ENCODE data around the gene PGAM2.

Gene PGAM2

DNA sequence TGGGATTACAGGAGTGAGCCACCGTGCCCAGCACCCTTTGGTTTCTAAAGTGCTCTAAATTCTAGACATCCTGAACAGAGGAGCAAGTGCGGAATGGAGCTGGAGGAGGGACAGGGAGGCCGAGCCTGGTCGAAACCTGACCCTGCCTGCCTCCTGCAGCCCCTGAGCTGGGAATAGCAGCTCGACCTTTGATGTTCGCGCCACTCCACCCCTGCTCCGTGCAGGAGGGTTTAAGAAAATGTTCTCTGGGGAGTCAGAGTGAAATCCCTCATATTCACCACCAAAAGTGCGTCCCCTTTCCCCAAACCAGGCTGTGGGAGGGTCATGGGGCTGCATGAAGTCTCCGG, 1.8 kb downstream of the PGAM2 start:
- H3K4me3 ChIP-seq (ENCODE audit: low read length): no peak overlapping the region
- no peak for DNase-seq (ENCODE audit: low read depth)
- TF ChIP-seq, protein P1, sequence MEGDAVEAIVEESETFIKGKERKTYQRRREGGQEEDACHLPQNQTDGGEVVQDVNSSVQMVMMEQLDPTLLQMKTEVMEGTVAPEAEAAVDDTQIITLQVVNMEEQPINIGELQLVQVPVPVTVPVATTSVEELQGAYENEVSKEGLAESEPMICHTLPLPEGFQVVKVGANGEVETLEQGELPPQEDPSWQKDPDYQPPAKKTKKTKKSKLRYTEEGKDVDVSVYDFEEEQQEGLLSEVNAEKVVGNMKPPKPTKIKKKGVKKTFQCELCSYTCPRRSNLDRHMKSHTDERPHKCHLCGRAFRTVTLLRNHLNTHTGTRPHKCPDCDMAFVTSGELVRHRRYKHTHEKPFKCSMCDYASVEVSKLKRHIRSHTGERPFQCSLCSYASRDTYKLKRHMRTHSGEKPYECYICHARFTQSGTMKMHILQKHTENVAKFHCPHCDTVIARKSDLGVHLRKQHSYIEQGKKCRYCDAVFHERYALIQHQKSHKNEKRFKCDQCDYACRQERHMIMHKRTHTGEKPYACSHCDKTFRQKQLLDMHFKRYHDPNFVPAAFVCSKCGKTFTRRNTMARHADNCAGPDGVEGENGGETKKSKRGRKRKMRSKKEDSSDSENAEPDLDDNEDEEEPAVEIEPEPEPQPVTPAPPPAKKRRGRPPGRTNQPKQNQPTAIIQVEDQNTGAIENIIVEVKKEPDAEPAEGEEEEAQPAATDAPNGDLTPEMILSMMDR (conservative IDR thresholded peaks at IDR 0.05; ENCODE audit: low read depth, low read length): no peak

DNA sequence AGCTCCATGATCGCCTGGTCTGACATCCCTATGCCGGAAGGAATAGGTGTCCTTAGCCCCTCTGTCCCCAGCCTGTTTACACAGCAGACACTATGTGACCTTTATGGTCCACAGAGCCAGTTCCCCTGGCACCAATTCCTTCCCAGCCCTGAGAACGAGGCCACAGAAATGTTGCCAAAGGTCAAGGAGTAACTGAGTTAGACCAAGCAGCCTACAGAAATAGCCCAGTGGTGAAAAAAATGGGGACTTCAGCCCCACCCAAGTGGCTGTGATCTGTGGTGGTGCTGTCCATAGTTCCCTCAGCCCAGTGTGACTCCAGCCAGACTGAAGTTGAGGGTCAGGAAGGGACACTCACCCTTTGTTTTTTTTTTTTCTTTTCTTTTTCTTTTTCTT, 2.5 kb downstream of the PGAM2 start:
- H3K4me3 ChIP-seq (ENCODE audit: low read length): no peak overlapping the region
- no peak for DNase-seq (ENCODE audit: low read depth)
- TF ChIP-seq, protein P1 (conservative IDR thresholded peaks at IDR 0.05; ENCODE audit: low read depth, low read length): no peak

DNA sequence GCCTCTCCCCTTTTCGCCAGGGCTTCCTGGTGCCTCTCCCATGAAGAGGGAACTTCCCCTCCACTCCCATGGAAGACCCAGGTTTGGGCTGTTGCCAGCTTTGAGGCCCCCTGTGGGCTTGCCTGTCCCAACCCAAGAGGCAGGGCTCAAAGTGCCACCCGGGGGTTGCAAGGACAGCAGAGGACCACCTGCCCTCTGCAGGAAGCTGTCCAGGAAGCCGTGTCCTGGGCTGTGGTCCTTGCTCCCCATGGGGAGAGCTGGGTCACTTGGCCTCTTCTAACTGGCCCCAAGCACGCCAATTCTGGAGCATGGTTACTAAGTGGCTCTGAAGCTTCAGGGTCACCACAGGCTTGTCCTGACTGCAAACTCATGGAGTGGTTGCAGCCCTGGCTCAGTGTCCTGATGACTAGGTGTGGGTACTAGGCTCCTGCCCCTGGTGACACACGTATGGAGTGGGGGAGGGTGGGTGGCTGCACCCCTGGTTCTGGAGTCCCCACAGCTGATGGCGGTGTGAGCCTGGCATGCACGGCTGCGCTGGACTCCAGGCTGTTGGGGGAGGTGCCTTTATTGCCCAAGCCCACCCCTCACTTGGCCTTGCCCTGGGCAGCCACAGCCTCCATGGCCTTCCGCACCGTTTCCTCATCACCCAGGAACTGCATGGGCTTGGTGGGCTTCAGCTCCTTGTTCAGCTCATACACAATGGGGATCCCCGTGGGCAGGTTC, 3.0 kb downstream of the PGAM2 start:
- TF ChIP-seq, protein P1 (conservative IDR thresholded peaks at IDR 0.05; ENCODE audit: low read depth, low read length): no peak
- DNase-seq (ENCODE audit: low read depth): no peak
- no peak overlapping the region for H3K4me3 ChIP-seq (ENCODE audit: low read length)

DNA sequence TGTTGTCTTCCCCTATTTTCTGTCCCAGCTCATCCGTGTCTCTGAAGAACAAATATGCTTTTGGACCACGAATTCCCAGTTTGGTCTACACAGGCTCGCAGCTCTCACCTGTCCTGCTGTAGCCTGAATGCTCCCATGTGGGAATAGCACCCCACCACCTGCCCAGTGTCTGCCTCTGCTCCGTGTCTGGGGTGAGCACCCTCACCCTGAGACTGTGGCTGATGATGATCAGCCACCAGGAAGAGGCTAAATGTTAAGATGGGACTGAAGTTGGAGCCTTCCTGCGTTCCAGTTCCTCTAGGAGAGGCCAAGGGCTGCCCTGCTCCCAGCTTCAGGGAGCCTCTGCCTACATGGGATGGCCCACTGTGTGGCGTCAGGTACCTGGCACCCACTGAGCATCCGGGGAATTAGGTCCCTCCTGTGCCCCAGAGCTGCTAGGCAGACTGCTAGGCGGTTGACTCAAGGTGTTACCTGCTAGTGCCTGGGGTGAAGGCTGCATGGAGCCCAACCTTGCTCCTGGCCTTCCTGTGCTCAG, 3.7 kb downstream of the PGAM2 start:
- TF ChIP-seq, protein P1 (conservative IDR thresholded peaks at IDR 0.05; ENCODE audit: low read depth, low read length): no peak
- no peak for DNase-seq (ENCODE audit: low read depth)
- no peak overlapping the region for H3K4me3 ChIP-seq (ENCODE audit: low read length)

DNA sequence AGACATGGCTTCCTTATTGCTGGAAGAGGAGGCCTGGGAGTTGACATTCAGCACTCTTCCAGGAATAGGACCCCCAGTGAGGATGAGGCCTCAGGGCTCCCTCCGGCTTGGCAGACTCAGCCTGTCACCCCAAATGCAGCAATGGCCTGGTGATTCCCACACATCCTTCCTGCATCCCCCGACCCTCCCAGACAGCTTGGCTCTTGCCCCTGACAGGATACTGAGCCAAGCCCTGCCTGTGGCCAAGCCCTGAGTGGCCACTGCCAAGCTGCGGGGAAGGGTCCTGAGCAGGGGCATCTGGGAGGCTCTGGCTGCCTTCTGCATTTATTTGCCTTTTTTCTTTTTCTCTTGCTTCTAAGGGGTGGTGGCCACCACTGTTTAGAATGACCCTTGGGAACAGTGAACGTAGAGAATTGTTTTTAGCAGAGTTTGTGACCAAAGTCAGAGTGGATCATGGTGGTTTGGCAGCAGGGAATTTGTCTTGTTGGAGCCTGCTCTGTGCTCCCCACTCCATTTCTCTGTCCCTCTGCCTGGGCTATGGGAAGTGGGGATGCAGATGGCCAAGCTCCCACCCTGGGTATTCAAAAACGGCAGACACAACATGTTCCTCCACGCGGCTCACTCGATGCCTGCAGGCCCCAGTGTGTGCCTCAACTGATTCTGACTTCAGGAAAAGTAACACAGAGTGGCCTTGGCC, 4.3 kb downstream of the PGAM2 start:
- DNase-seq (ENCODE audit: low read depth): no peak
- TF ChIP-seq, protein P1 (conservative IDR thresholded peaks at IDR 0.05; ENCODE audit: low read depth, low read length): no peak
- H3K4me3 ChIP-seq (ENCODE audit: low read length): no peak overlapping the region

DNA sequence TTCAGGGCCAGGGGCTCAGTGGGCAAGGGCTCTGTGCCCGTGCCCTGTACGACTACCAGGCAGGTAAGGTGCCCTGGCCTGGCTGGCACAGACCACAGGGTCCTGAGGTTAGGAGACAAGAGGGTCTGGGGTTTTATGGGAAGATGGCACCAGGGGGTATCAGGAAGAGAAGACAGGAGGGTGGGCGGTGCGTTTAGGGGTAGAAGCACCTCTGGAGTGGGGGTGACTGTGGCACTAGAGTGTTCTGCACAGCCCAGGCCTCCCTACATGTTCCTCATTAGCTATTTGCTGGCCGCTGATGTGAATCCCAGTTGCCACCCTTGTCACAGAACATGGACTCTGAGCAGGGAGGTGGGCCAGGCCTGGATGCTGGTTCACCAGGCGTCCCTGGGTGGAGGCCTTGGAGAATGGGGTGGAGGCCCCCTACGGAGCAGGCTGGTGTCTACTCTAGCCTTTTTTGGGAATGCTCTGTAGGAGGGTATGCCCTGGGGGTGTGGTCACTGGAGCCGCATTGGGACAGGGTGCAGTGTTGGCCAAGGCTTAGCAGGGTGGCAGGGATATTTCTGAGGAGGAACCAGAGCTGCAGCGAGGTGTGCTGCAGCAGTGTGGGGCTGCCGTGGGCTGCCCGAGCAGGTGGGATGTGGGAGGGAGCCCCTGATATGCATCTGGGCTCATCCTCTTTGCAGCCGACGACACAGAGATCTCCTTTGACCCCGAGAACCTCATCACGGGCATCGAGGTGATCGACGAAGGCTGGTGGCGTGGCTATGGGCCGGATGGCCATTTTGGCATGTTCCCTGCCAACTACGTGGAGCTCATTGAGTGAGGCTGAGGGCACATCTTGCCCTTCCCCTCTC, 5.0 kb downstream of the PGAM2 start:
- TF ChIP-seq, protein P1 (conservative IDR thresholded peaks at IDR 0.05; ENCODE audit: low read depth, low read length): no peak
- no peak for DNase-seq (ENCODE audit: low read depth)
- H3K4me3 ChIP-seq (ENCODE audit: low read length): no peak overlapping the region

All from retinal pigment epithelial cell (primary cell).